AG09309 (cell line): ENCODE results near the gene CNTNAP2.

Experiments
- DNase-seq: peaks from one replicate; pipeline ENCODE4 v3.0.0-alpha.2; 2010; ENCODE audit warnings: low read depth
- H3K4me3 ChIP-seq: 2 replicates; pipeline ENCODE4 v1.5.1; 2011; ENCODE audit warnings: mild to moderate bottlenecking, low read depth, low read length, moderate library complexity; ENCODE audit not compliant: control insufficient read depth
- CTCF ChIP-seq: IDR thresholded peaks from 2 replicates; pipeline ENCODE4 v1.5.1; 2011; ENCODE audit warnings: mild to moderate bottlenecking, low read depth, low read length, inconsistent platforms; ENCODE audit not compliant: insufficient read depth, control insufficient read depth; ENCODE audit errors: missing control alignments

Gene CNTNAP2

GRCh38 chr7:146138926-146139325 is 22.3 kb downstream of the CNTNAP2 start:
- H3K4me3 ChIP-seq: no peak overlapping the region
- no peak for DNase-seq
- TF ChIP-seq CTCF: no peak

GRCh38 chr7:146146831-146147486 is 30.4 kb downstream of the CNTNAP2 start:
- peak; percentile 39 for DNase-seq
- TF ChIP-seq CTCF: no peak
- H3K4me3 ChIP-seq: no peak overlapping the region

GRCh38 chr7:146150153-146150552 is 33.6 kb downstream of the CNTNAP2 start:
- H3K4me3 ChIP-seq: no peak overlapping the region
- peak; percentile 3 for DNase-seq
- no peak for TF ChIP-seq CTCF

- no peak overlapping the region for H3K4me3 ChIP-seq
- DNase-seq: no peak
- no peak for TF ChIP-seq CTCF
Measured at GRCh38 chr7:146172112-146172511, 55.5 kb downstream of the CNTNAP2 start.

- no peak overlapping the region for H3K4me3 ChIP-seq
- no peak for DNase-seq
- peak; percentile 16 for TF ChIP-seq CTCF
Measured at GRCh38 chr7:146175716-146176115, 59.1 kb downstream of the CNTNAP2 start.

- DNase-seq: no peak
- H3K4me3 ChIP-seq: no peak overlapping the region
- no peak for TF ChIP-seq CTCF
Measured at GRCh38 chr7:146176860-146177259, 60.3 kb downstream of the CNTNAP2 start.

GRCh38 chr7:146177301-146177700 is 60.7 kb downstream of the CNTNAP2 start:
- DNase-seq: no peak
- no peak for TF ChIP-seq CTCF
- no peak overlapping the region for H3K4me3 ChIP-seq
